PC-3 (cell line): Measurements from ENCODE around the gene TRAF3IP3.

Source experiments
- EZH2 ChIP-seq: fragments of 300-600 bp; sonication (generic); IDR thresholded peaks from one replicate; pipeline ENCODE4 v1.6.1; 2017; ENCODE audit warnings: antibody characterized with exemption, mild to moderate bottlenecking, low read length; ENCODE audit not compliant: unreplicated experiment
- EZH2phosphoT487 ChIP-seq: fragments of 300-600 bp; sonication (generic); IDR thresholded peaks from 2 replicates; pipeline ENCODE4 v1.6.1; 2018; ENCODE audit warnings: mild to moderate bottlenecking, antibody characterized with exemption, low read length, borderline replicate concordance
- TF ChIP-seq, protein P1 (sequence below): fragments of 300-600 bp; sonication (generic); conservative IDR thresholded peaks from 2 replicates; pipeline ENCODE4 v1.5.1; 2017; ENCODE audit warnings: antibody characterized with exemption, low read depth, mild to moderate bottlenecking, low read length

DNA sequence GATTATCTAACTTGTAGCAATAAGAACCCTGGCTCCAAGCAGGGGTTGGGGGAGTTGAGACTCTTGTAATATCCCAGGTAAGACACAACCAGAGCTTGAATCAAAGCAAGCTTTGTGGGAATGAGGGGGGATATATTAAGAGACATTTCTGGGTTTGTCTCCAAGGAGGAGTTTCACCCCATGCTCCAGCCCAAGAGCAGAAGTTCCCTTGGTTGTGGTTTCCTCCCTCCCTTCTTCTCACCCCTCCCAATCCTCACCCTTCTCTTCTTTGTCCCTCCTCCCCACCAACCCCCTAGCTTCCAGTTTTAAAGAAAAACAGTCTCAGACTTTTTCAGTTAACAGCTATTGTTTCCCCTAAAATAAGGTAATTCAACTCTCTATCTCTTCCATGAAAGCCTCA lies 11.9 kb downstream of the TRAF3IP3 start:
- TF ChIP-seq, protein P1, sequence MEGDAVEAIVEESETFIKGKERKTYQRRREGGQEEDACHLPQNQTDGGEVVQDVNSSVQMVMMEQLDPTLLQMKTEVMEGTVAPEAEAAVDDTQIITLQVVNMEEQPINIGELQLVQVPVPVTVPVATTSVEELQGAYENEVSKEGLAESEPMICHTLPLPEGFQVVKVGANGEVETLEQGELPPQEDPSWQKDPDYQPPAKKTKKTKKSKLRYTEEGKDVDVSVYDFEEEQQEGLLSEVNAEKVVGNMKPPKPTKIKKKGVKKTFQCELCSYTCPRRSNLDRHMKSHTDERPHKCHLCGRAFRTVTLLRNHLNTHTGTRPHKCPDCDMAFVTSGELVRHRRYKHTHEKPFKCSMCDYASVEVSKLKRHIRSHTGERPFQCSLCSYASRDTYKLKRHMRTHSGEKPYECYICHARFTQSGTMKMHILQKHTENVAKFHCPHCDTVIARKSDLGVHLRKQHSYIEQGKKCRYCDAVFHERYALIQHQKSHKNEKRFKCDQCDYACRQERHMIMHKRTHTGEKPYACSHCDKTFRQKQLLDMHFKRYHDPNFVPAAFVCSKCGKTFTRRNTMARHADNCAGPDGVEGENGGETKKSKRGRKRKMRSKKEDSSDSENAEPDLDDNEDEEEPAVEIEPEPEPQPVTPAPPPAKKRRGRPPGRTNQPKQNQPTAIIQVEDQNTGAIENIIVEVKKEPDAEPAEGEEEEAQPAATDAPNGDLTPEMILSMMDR, result no peak
- TF ChIP-seq EZH2, result no peak
- no peak for TF ChIP-seq EZH2phosphoT487
